Nephron (organoid): Measurements from ENCODE around the gene BABAM2.
"Not testable (repeated sequence)": the region's sequence is repeated elsewhere in the genome, so short reads cannot be mapped to it uniquely, and the experiment has no call there.

Experiments
- H3K27ac Mint-ChIP-seq, 3 experiments: 2 replicates each; pipeline ENCODE4 v1.8.0; 2020; ENCODE audit warnings: mixed read lengths in 3 of 3, mild to moderate bottlenecking in 2 of 3, moderate library complexity in 1 of 3
- H3K27me3 Mint-ChIP-seq: 2 replicates; pipeline ENCODE4 v1.8.0; 2021; ENCODE audit warnings: low read depth, mild to moderate bottlenecking, moderate library complexity, mixed read lengths
- H3K36me3 Mint-ChIP-seq: 2 replicates; pipeline ENCODE4 v1.8.0; 2020; ENCODE audit warnings: low read depth, mixed read lengths
- H3K4me1 Mint-ChIP-seq: 2 replicates; pipeline ENCODE4 v1.8.0; 2020; ENCODE audit warnings: mixed read lengths
- H3K4me3 Mint-ChIP-seq, 3 experiments: 2 replicates each; pipeline ENCODE4 v1.8.0; 2020; ENCODE audit warnings: mild to moderate bottlenecking in 3 of 3, mixed read lengths in 3 of 3, moderate library complexity in 2 of 3
- H3K9me3 Mint-ChIP-seq: 2 replicates; pipeline ENCODE4 v1.8.0; 2020; ENCODE audit warnings: mixed read lengths
- TF ChIP-seq, protein P1 (sequence below), 3 experiments: fragments of 200-600 bp; sonication (generic); IDR thresholded peaks; one replicate each; pipeline ENCODE4 v1.5.0; 2021; ENCODE audit warnings: antibody characterized with exemption in 3 of 3; ENCODE audit not compliant: unreplicated experiment in 3 of 3

The BABAM2 gene

DNA sequence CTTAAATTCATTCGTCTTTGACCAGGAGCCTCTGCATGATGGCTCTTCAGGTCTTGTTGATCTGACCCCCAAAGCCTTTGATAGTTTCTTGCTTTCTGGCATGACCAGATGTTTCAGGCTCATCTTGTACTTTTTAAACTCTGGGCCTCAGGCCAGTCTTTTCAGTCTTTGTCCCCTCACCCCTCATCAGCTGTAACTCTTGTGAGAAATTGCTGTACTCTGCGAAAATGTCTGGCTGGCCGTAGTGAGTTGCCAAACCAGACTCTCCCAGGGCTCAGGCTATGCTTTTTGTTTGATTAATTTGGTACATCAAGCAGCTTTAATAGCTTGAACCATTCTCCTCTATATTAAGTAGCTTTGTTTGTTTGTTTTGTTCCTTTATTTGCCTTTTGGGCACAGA lies 75.9 kb downstream of the BABAM2 start:
- Mint-ChIP-seq H3K9me3 (peaks cover 28% of the 10 kb centered on the region), H3K36me3 (peaks cover 39% of the 10 kb centered on the region), H3K4me1 (peaks cover 33% of the 10 kb centered on the region), H3K27me3 (no peaks in the 10 kb centered on the region), H3K27ac (peak overlapping the region; percentile 90 to 94 (median 90)), H3K4me3 (peak overlapping the region in 1 of 3 experiments; percentile 17)
- TF ChIP-seq, protein P1, sequence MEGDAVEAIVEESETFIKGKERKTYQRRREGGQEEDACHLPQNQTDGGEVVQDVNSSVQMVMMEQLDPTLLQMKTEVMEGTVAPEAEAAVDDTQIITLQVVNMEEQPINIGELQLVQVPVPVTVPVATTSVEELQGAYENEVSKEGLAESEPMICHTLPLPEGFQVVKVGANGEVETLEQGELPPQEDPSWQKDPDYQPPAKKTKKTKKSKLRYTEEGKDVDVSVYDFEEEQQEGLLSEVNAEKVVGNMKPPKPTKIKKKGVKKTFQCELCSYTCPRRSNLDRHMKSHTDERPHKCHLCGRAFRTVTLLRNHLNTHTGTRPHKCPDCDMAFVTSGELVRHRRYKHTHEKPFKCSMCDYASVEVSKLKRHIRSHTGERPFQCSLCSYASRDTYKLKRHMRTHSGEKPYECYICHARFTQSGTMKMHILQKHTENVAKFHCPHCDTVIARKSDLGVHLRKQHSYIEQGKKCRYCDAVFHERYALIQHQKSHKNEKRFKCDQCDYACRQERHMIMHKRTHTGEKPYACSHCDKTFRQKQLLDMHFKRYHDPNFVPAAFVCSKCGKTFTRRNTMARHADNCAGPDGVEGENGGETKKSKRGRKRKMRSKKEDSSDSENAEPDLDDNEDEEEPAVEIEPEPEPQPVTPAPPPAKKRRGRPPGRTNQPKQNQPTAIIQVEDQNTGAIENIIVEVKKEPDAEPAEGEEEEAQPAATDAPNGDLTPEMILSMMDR (IDR thresholded peaks at IDR 0.05; ENCODE audit: unreplicated experiment in 3 of 3) = no peak

DNA sequence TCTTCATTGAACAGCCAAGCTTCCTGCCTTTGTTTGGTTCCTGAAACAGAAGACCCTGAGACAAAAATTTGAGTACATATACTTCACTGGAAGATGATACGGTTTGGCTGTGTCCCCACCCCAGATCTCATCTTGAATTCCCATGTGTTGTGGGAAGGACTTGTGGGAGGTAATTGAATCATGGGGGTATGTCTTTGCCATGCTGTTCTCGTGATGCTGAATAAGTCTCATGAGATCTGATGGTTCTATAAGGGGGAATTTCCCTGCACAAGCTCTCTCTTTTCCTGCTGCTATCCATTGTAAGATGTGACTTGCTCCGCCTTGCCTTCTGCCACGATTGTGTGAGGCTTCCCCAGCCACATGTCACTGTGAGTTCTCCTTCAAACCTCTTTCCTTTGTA lies 76.5 kb downstream of the BABAM2 start:
- Mint-ChIP-seq H3K9me3 (peaks cover 28% of the 10 kb centered on the region), H3K27me3 (no peaks in the 10 kb centered on the region), H3K4me1 (peaks cover 37% of the 10 kb centered on the region), H3K36me3 (peaks cover 39% of the 10 kb centered on the region), H3K4me3 (no peak overlapping the region), H3K27ac (peak overlapping the region; percentile 90 to 94 (median 90))
- TF ChIP-seq, protein P1 (IDR thresholded peaks at IDR 0.05; ENCODE audit: unreplicated experiment in 3 of 3) = no peak

DNA sequence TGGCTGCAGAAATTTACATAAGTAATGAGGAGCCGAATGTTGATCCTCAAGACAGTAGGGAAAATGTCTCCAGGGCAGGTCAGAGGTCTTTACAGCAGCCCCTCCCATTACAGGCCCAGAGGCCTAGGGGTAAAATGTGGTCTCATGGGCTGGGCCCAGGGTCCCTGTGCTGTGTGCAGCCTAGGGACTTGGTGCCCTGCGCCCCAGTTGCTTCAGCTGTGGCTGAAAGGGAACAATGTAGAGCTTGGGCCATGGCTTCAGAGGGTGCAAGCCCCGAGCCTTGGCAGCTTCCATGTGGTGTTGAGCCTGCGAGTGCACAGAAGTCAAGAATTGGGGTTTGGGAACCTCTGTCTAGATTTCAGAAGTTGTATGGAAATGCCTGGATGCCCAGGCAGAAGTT lies 77.5 kb downstream of the BABAM2 start:
- H3K4me3 Mint-ChIP-seq, H3K27ac Mint-ChIP-seq, H3K27me3 Mint-ChIP-seq: not testable (repeated sequence)
- Mint-ChIP-seq H3K4me1 (peaks cover 40% of the 10 kb centered on the region), H3K9me3 (peaks cover 28% of the 10 kb centered on the region), H3K36me3 (peaks cover 36% of the 10 kb centered on the region)

DNA sequence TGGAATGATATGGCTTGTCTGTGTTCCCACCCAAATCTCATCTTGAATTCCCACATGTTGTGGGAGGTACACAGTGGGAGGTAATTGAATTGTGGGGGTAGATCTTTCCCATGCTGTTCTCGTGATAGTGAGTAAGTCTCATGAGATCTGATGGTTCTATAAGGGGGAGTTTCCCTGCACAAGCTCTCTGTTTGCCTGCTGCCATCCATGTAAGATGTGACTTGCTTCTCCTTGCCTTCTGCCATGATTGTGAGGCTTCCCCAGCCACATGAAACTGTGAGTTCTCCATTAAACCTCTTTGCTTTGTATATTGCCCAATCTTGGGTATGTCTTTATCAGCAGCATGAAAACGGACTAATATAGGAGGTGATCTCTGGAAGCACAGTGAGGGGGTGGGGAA lies 78.4 kb downstream of the BABAM2 start:
- H3K27me3 Mint-ChIP-seq, H3K4me3 Mint-ChIP-seq: not testable (repeated sequence)
- peaks cover 25% of the 10 kb centered on the region for H3K9me3 Mint-ChIP-seq
- H3K36me3 Mint-ChIP-seq = peaks cover 33% of the 10 kb centered on the region
- peaks cover 40% of the 10 kb centered on the region for H3K4me1 Mint-ChIP-seq
- peak overlapping the region in 2 of 3 experiments; percentile 14 to 69 for H3K27ac Mint-ChIP-seq

DNA sequence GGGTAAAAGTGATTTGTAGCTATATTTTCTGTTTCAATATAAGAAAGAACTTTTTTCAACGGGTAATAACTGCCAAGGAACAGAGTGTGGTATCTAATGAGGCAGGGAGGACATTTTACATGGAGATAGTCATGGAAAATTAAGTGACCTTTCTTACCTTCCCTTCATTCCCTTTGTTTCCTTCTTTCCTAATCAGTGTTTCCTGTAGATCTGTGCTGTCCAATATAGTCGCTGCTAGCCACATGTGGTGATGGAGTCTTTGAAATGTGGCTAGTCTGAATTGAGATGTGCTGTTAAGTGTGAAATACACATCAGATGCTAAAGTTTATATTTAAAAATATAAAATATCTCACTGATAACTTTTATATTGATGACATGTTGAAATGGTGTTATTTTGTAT lies 81.8 kb downstream of the BABAM2 start:
- Mint-ChIP-seq H3K4me1 (peaks cover 23% of the 10 kb centered on the region), H3K27ac (peak overlapping the region; percentile 44 to 64 (median 62)), H3K9me3 (peaks cover 18% of the 10 kb centered on the region), H3K36me3 (peaks cover 30% of the 10 kb centered on the region), H3K4me3 (no peak overlapping the region), H3K27me3 (no peaks in the 10 kb centered on the region)
- TF ChIP-seq, protein P1 (IDR thresholded peaks at IDR 0.05; ENCODE audit: unreplicated experiment in 3 of 3) = no peak

DNA sequence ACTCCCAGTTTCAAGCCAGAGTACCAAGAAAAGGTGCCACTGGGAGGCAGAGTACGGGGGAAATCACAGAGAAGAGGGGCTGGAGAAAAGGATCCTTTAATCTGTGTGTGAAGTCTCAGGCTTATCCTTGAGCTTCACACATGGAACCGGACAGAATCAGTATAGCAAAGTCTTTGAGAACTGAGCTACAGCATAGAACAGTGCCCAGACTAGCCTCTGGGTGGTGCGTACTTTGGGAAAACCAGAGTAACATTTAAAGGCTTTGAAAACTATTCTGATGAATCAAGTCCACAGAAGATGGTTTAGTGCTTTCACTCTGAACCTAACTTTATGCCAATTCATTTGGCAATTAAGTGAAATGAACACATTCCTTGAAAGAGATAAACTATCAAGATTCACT lies 83.1 kb downstream of the BABAM2 start:
- Mint-ChIP-seq H3K4me3 (no peak overlapping the region), H3K9me3 (peaks cover 11% of the 10 kb centered on the region)

GRCh38 chr2:27976308-27976707 lies 85.8 kb downstream of the BABAM2 start:
- H3K4me3 Mint-ChIP-seq = no peak overlapping the region
- TF ChIP-seq, protein P1 (IDR thresholded peaks at IDR 0.05; ENCODE audit: unreplicated experiment in 3 of 3) = no peak
- no peaks in the 10 kb centered on the region for H3K27me3 Mint-ChIP-seq
- peaks cover 5% of the 10 kb centered on the region for H3K36me3 Mint-ChIP-seq
- no peaks in the 10 kb centered on the region for H3K9me3 Mint-ChIP-seq
- H3K27ac Mint-ChIP-seq = no peak overlapping the region
- H3K4me1 Mint-ChIP-seq = peaks cover 14% of the 10 kb centered on the region

More for the DNA sequence above, 83.1 kb downstream of the BABAM2 start:
- H3K27ac Mint-ChIP-seq = no peak overlapping the region
- no peaks in the 10 kb centered on the region for H3K27me3 Mint-ChIP-seq
- TF ChIP-seq, protein P1 (IDR thresholded peaks at IDR 0.05; ENCODE audit: unreplicated experiment in 3 of 3) = no peak
- peaks cover 20% of the 10 kb centered on the region for H3K4me1 Mint-ChIP-seq
- peaks cover 22% of the 10 kb centered on the region for H3K36me3 Mint-ChIP-seq
